GM12801 (cell line): ENCODE results near the gene CDKAL1.

Experiments used
- CTCF ChIP-seq: IDR thresholded peaks from one replicate; pipeline ENCODE4 v1.5.1; 2011; ENCODE audit warnings: control low read depth; ENCODE audit not compliant: insufficient read length; ENCODE audit errors: extremely low read depth

CDKAL1 gene

GRCh38 chr6:20771409-20771808 is 237.2 kb downstream of the CDKAL1 start:
- no peak for TF ChIP-seq CTCF

- TF ChIP-seq CTCF, result no peak
These were observed 239.6 kb downstream of the CDKAL1 start for GRCh38 chr6:20773822-20774221.

- no peak for TF ChIP-seq CTCF
These were observed 241.7 kb downstream of the CDKAL1 start for GRCh38 chr6:20775981-20776380.

- TF ChIP-seq CTCF, result no peak
These were observed 243.5 kb downstream of the CDKAL1 start for GRCh38 chr6:20777801-20778200.

- TF ChIP-seq CTCF, result no peak
These were observed 244.2 kb downstream of the CDKAL1 start for GRCh38 chr6:20778459-20778858.

- no peak for TF ChIP-seq CTCF
These were observed 244.7 kb downstream of the CDKAL1 start for GRCh38 chr6:20778912-20779311.

GRCh38 chr6:20789162-20789561 is 254.9 kb downstream of the CDKAL1 start:
- TF ChIP-seq CTCF, result no peak
